ENCODE measurements around the gene KIRREL2. TPM values are rescaled to one million over a fixed set of nuclear protein-coding genes. Genes with fewer than 3 reads are reported as not detected.

The KIRREL2 gene
- total RNA-seq, 1 experiment from 2014 or later: 3.1 TPM

GRCh38 chr19:35897706-35898451 lies 41.2 kb downstream of the KIRREL2 start:
- H4K20me1 ChIP-seq (ENCODE audit: control insufficient read depth, insufficient read depth, insufficient read length): no peaks in the 10 kb centered on the region
- no peak overlapping the region for H3K56ac ChIP-seq (ENCODE audit: insufficient read length, low read depth, low read length)
- no peak overlapping the region for H3K18ac ChIP-seq (ENCODE audit: insufficient read length, low read depth, low read length)
- no peak overlapping the region for H3K4me2 ChIP-seq (ENCODE audit: insufficient read depth, insufficient read length, low read length)
- H3K23me2 ChIP-seq (ENCODE audit: insufficient read length, low read depth, low read length, poor library complexity, severe bottlenecking): peaks cover 6% of the 10 kb centered on the region
- no peak overlapping the region for H3T11ph ChIP-seq (ENCODE audit: low read length)
- Mint-ChIP-seq H3K4me1 (peaks cover 10 to 23% of the 10 kb centered on the region in 2 experiments), H3K27ac (peak overlapping the region in 1 of 3 experiments; percentile 81; a peak in 1 of 7 replicates), H3K9me3 (no peaks in the 10 kb centered on the region), H3K27me3 (ENCODE audit: low read depth) (peaks cover 5% of the 10 kb centered on the region), H3K36me3 (ENCODE audit: insufficient read depth in 1 of 3, low read depth in 3 of 3) (peaks cover 13 to 41% (median 36%) of the 10 kb centered on the region in 3 experiments; a peak in 6 of 7 replicates), H3K4me3 (peak overlapping the region; percentile 74 to 90)
- H3K4me1 ChIP-seq (ENCODE audit: insufficient read depth, low read length): peaks cover 5% of the 10 kb centered on the region; the same call in 1 of the 2 replicates
- no peak overlapping the region for H3K9ac ChIP-seq (ENCODE audit: extremely low read depth, insufficient read length, low read length)
- H4K5ac ChIP-seq (ENCODE audit: insufficient read length, low read depth, low read length): no peak overlapping the region
- no peaks in the 10 kb centered on the region for H3K27me3 ChIP-seq (ENCODE audit: insufficient read depth, low read length)
- no peak overlapping the region for H3K4ac ChIP-seq (ENCODE audit: low read depth, low read length)
- no peak overlapping the region for H2AK5ac ChIP-seq (ENCODE audit: insufficient read length, low read length)
- no peak overlapping the region for H3K14ac ChIP-seq (ENCODE audit: insufficient read depth, low read length)
- no peak overlapping the region for H2BK15ac ChIP-seq (ENCODE audit: low read depth, low read length)
- H2AFZ ChIP-seq (ENCODE audit: low read length): no peak overlapping the region
- no peaks in the 10 kb centered on the region for H3K79me2 ChIP-seq (ENCODE audit: insufficient read depth, low read length)
- no CpG with 5 or more reads among the region's 13 CpGs for WGBS (ENCODE audit: extremely low coverage, insufficient read length, low lambda C conversion rate)
- no peak for TF ChIP-seq CTCF (conservative IDR thresholded peaks at IDR 0.05)
- H2BK20ac ChIP-seq (ENCODE audit: low read depth, low read length, poor library complexity, severe bottlenecking): no peak overlapping the region
- H2BK120ac ChIP-seq (ENCODE audit: low read depth, low read length, poor library complexity, severe bottlenecking): no peak overlapping the region
- H3K9me3 ChIP-seq (ENCODE audit: control insufficient read depth, low read depth, low read length): no peaks in the 10 kb centered on the region
- no peak overlapping the region for H4K8ac ChIP-seq (replicated peaks; ENCODE audit: insufficient read length, low read depth, low read length)
- no peak overlapping the region for H3K27ac ChIP-seq (ENCODE audit: insufficient read length, low read depth, low read length)
- no peak overlapping the region for H3K23ac ChIP-seq (ENCODE audit: insufficient read length, low read depth, low read length)
- no peak overlapping the region for H2BK5ac ChIP-seq (ENCODE audit: insufficient read length, low read length)
- DNase-seq: no peak
- H3K79me1 ChIP-seq (ENCODE audit: insufficient read depth, low read depth, low read length, poor library complexity, severe bottlenecking): peaks cover 3% of the 10 kb centered on the region
- no peak overlapping the region for H2BK12ac ChIP-seq (ENCODE audit: insufficient read length, low read depth, low read length)
- H4K91ac ChIP-seq (ENCODE audit: insufficient read length, low read depth, low read length): no peak overlapping the region
